ENCODE results near the gene TARS3. TPM values are rescaled to one million over a fixed set of nuclear protein-coding genes. Genes with fewer than 3 reads are reported as not detected.

Gene TARS3
- total and polyA plus RNA-seq, 4 experiments from 2014 or later: 8.9 to 39.8 (median 26.5) TPM

DNA sequence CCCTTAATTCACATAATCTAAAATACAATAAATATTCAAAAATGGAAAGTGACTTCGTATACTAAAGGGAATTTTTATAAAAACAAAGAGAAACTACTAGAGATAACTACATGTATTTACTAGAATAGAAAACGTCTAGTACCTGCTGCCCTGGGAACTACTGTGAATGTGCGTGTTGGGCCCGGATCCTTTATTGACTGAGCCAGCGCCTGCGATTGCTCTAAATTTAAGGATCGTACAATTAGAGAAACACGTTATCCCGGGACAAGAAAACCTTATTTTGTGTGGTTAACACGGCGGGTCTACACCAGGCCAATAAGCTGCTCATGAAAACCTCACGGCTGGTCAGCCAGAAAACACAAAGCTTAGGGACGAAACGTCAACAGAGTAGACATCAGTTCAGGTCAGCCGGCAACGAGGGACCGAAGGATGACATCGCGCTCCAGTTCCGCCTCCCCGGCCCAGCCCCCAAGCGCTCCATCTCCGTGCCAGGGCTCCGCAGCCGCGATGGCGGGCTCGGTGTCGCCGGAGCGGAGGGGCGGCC, 72.6 kb downstream of the TARS3 start:
- H3K4me1 Mint-ChIP-seq: peaks cover 19 to 53% (median 29%) of the 10 kb centered on the region in 4 donors
- Histone ChIP-seq H3K4me1 (ENCODE audit: insufficient read depth, low read length) (peaks cover 34% of the 10 kb centered on the region), H3K36me3 (ENCODE audit: insufficient read depth, low read length) (peaks cover 17% of the 10 kb centered on the region), H3K27ac (ENCODE audit: low read depth, low read length) (peak overlapping the region; percentile 97), H3K9me3 (ENCODE audit: control insufficient read depth in 1 of 2, low read length in 2 of 2) (no peaks in the 10 kb centered on the region), H3K4me3 (ENCODE audit: low read length in 2 of 2) (peak overlapping the region; percentile 62 to 96), H3K27me3 (ENCODE audit: insufficient read depth, low read length) (no peaks in the 10 kb centered on the region)
- no peaks in the 10 kb centered on the region for H3K9me3 Mint-ChIP-seq
- intact Hi-C loops (cut with micrococcal nuclease): loop anchor here (1.0 kb wide), 4 partner anchors 10 to 356 kb away; partner anchors contain the start of genes SNRPA1 and TARS3
- H3K36me3 Mint-ChIP-seq: peaks cover 10 to 52% of the 10 kb centered on the region in 2 donors
- peak overlapping the region; percentile 92 to 95 (median 95) for H3K4me3 Mint-ChIP-seq
- DNase-seq: no peak
- ChIA-PET POLR2A (ENCODE audit: partially characterized antibody) (interaction anchor here (0.7 to 3.2 kb wide), 10 partner anchors 9 to 1049 kb away, joined by 3 to 38 read pairs (median 7); partner anchors contain the start of genes ASB7, SNRPA1 and TARS3), CTCF (ENCODE audit: partially characterized antibody) (interaction anchor here (1.0 kb wide), 1 partner anchor 10 kb away, joined by 14 read pairs; no protein-coding TSS in a partner anchor)
- H3K27ac Mint-ChIP-seq: peak overlapping the region; percentile 95 to 98 (median 97)
- H3K27me3 Mint-ChIP-seq: no peaks in the 10 kb centered on the region

DNA sequence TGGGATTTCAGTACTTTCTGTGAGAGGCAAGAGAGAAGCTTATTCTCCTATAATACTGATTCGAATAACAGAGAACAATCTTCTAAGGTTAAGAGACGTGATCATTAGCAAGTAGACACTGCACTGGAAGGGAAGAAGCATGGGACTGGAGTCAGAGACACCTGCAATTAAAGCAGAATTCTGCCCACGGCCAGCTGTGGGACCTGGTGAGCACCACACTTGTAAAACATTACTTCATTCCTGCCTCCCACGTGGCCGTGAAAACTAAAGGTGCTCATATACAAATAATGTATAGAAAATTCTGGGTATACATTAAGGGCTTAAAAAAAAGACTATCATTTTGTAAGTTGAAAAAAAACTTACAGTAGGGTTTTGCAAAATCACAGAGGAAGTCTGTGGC, 74.1 kb downstream of the TARS3 start:
- peaks cover 30% of the 10 kb centered on the region for H3K36me3 ChIP-seq (ENCODE audit: insufficient read depth, low read length)
- Mint-ChIP-seq H3K27ac (peak overlapping the region in 6 of 7 donors; percentile 37 to 95 (median 72)), H3K36me3 (peaks cover 19 to 58% of the 10 kb centered on the region in 2 donors), H3K4me1 (peaks cover 21 to 56% (median 32%) of the 10 kb centered on the region in 4 donors), H3K27me3 (no peaks in the 10 kb centered on the region), H3K9me3 (peaks cover 0 to 2% (median 0%) of the 10 kb centered on the region in 8 donors), H3K4me3 (peak overlapping the region; percentile 29 to 95 (median 79))
- peak overlapping the region; percentile 97 for H3K27ac ChIP-seq (ENCODE audit: low read depth, low read length)
- ChIA-PET CTCF (ENCODE audit: partially characterized antibody) (interaction anchor here (1.2 to 1.3 kb wide), 2 partner anchors 9 to 10 kb away, joined by 4 read pairs; no protein-coding TSS in a partner anchor), POLR2A (ENCODE audit: partially characterized antibody) (interaction anchor here (0.6 to 1.7 kb wide), 4 partner anchors 9 to 356 kb away, joined by 3 to 4 read pairs (median 4); partner anchors contain the start of gene TARS3)
- no peak for DNase-seq
- H3K4me1 ChIP-seq (ENCODE audit: insufficient read depth, low read length): peaks cover 34% of the 10 kb centered on the region
- no peaks in the 10 kb centered on the region for H3K9me3 ChIP-seq (ENCODE audit: control insufficient read depth in 1 of 2, low read length in 2 of 2)
- intact Hi-C loops (cut with micrococcal nuclease): no loop called here
- peak overlapping the region in 1 of 2 donors; percentile 96 for H3K4me3 ChIP-seq (ENCODE audit: low read length in 2 of 2)
- no peaks in the 10 kb centered on the region for H3K27me3 ChIP-seq (ENCODE audit: insufficient read depth, low read length)

DNA sequence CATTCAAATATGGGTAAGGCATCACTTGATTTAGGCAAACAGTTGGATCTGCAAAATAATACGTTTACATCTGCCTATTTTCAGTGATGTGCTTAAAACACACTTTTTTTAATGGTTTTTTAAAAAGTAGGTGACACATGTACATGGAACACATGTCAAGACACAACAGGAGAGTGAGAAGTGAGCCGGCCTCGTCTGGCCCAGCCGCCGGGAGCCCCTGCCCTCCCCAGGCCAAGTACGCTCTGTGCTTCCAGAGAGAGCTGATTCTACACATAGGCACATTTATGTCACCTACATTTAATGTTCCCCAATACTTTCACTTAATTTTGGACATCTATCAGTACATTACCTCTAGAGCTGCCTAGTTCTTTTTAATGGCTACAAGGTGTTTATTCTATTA, 75.9 kb downstream of the TARS3 start:
- H3K4me3 ChIP-seq (ENCODE audit: low read length in 2 of 2): no peak overlapping the region
- no peaks in the 10 kb centered on the region for H3K27me3 Mint-ChIP-seq
- H3K9me3 ChIP-seq (ENCODE audit: control insufficient read depth in 1 of 2, low read length in 2 of 2): no peaks in the 10 kb centered on the region
- no peak overlapping the region for H3K27ac ChIP-seq (ENCODE audit: low read depth, low read length)
- H3K27ac Mint-ChIP-seq: peak overlapping the region in 2 of 7 donors; percentile 19 to 95
- H3K27me3 ChIP-seq (ENCODE audit: insufficient read depth, low read length): no peaks in the 10 kb centered on the region
- H3K36me3 ChIP-seq (ENCODE audit: insufficient read depth, low read length): peaks cover 43% of the 10 kb centered on the region
- DNase-seq: no peak
- H3K9me3 Mint-ChIP-seq: peaks cover 0 to 2% (median 0%) of the 10 kb centered on the region in 8 donors
- intact Hi-C loops (cut with micrococcal nuclease): loop anchor here (10.0 kb wide), 1 partner anchor 1044 kb away; the partner anchor contains the start of genes ASB7 and LINS1
- ChIA-PET POLR2A (ENCODE audit: partially characterized antibody) (interaction anchor here (1.0 to 1.4 kb wide), 2 partner anchors 354 to 396 kb away, joined by 3 to 5 read pairs; partner anchors contain the start of genes CHSY1 and SNRPA1), CTCF (ENCODE audit: partially characterized antibody) (interaction anchor here (1.5 to 3.9 kb wide), 2 partner anchors 9 to 359 kb away, joined by 3 to 10 read pairs; no protein-coding TSS in a partner anchor)
- peaks cover 34% of the 10 kb centered on the region for H3K4me1 ChIP-seq (ENCODE audit: insufficient read depth, low read length)
- H3K4me3 Mint-ChIP-seq: no peak overlapping the region
- H3K4me1 Mint-ChIP-seq: peaks cover 21 to 45% (median 33%) of the 10 kb centered on the region in 4 donors
- H3K36me3 Mint-ChIP-seq: peaks cover 25 to 65% of the 10 kb centered on the region in 2 donors

DNA sequence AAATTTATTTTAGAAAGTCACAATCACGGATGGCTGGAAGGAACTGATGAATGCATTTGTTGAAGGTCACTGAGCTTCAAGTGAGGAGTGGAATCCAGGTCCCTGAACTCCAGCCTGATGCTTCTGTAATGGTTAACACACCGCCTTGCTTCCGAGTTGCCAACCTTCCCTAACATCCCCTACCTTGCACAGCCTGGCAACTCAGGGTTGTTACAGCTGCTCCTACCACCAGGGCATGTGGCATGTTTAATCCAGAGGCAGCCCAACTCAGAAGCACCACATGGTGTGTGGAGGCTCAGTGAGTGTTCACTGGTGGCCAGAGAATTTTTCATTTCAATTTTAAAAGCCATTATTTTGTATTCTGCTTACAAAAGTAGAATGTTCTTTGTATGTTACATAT, 77.0 kb downstream of the TARS3 start:
- Histone ChIP-seq H3K9me3 (ENCODE audit: control insufficient read depth in 1 of 2, low read length in 2 of 2) (no peaks in the 10 kb centered on the region), H3K36me3 (ENCODE audit: insufficient read depth, low read length) (peaks cover 49% of the 10 kb centered on the region), H3K27me3 (ENCODE audit: insufficient read depth, low read length) (no peaks in the 10 kb centered on the region), H3K27ac (ENCODE audit: low read depth, low read length) (no peak overlapping the region), H3K4me3 (ENCODE audit: low read length in 2 of 2) (no peak overlapping the region), H3K4me1 (ENCODE audit: insufficient read depth, low read length) (peaks cover 35% of the 10 kb centered on the region)
- peaks cover 26 to 46% (median 37%) of the 10 kb centered on the region in 4 donors for H3K4me1 Mint-ChIP-seq
- DNase-seq: no peak
- H3K4me3 Mint-ChIP-seq: no peak overlapping the region
- H3K27ac Mint-ChIP-seq: peak overlapping the region in 2 of 7 donors; percentile 56 to 95
- peaks cover 0 to 2% (median 0%) of the 10 kb centered on the region in 8 donors for H3K9me3 Mint-ChIP-seq
- CTCF ChIA-PET (ENCODE audit: partially characterized antibody): interaction anchor here (3.9 kb wide), 1 partner anchor 10 kb away, joined by 10 read pairs; no protein-coding TSS in a partner anchor
- intact Hi-C loops (cut with micrococcal nuclease): loop anchor here (10.0 kb wide), 1 partner anchor 1042 kb away; the partner anchor contains the start of genes ASB7 and LINS1
- no peaks in the 10 kb centered on the region for H3K27me3 Mint-ChIP-seq
- peaks cover 33 to 71% of the 10 kb centered on the region in 2 donors for H3K36me3 Mint-ChIP-seq
- POLR2A ChIA-PET (ENCODE audit: partially characterized antibody): interaction anchor here (0.6 kb wide), 1 partner anchor 1051 kb away, joined by 4 read pairs; no protein-coding TSS in a partner anchor

DNA sequence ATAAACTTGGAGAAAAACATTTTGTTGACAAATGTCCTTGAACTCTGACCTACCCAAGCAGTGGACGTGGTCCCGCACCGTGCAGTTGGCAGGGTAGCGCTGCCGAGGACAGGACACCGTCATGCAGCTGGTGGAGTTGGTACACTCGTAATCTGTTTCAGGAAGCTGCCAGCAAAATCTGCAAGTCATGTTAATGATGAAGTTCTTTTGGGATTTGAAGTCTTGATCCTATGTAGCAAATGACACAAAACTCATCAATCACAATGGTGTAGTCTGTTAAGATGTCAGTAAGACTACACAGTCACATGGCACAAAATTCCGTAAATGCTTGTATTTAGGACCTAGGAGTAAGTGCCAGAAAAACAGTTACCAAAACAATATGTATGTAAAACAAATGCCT, 77.6 kb downstream of the TARS3 start:
- Mint-ChIP-seq H3K9me3 (peaks cover 0 to 2% (median 0%) of the 10 kb centered on the region in 8 donors), H3K27ac (peak overlapping the region in 2 of 7 donors; percentile 30 to 95), H3K36me3 (peaks cover 35 to 74% of the 10 kb centered on the region in 2 donors), H3K27me3 (no peaks in the 10 kb centered on the region), H3K4me1 (peaks cover 32 to 52% (median 40%) of the 10 kb centered on the region in 4 donors), H3K4me3 (no peak overlapping the region)
- Histone ChIP-seq H3K27ac (ENCODE audit: low read depth, low read length) (no peak overlapping the region), H3K9me3 (ENCODE audit: control insufficient read depth in 1 of 2, low read length in 2 of 2) (no peaks in the 10 kb centered on the region), H3K4me3 (ENCODE audit: low read length in 2 of 2) (no peak overlapping the region), H3K27me3 (ENCODE audit: insufficient read depth, low read length) (no peaks in the 10 kb centered on the region), H3K36me3 (ENCODE audit: insufficient read depth, low read length) (peaks cover 50% of the 10 kb centered on the region), H3K4me1 (ENCODE audit: insufficient read depth, low read length) (peaks cover 41% of the 10 kb centered on the region)
- ChIA-PET POLR2A (ENCODE audit: partially characterized antibody) (no interaction called here), CTCF (ENCODE audit: partially characterized antibody) (interaction anchor here (3.9 kb wide), 1 partner anchor 11 kb away, joined by 10 read pairs; no protein-coding TSS in a partner anchor)
- DNase-seq: no peak
- intact Hi-C loops (cut with micrococcal nuclease): loop anchor here (10.0 kb wide), 1 partner anchor 1042 kb away; the partner anchor contains the start of genes ASB7 and LINS1

DNA sequence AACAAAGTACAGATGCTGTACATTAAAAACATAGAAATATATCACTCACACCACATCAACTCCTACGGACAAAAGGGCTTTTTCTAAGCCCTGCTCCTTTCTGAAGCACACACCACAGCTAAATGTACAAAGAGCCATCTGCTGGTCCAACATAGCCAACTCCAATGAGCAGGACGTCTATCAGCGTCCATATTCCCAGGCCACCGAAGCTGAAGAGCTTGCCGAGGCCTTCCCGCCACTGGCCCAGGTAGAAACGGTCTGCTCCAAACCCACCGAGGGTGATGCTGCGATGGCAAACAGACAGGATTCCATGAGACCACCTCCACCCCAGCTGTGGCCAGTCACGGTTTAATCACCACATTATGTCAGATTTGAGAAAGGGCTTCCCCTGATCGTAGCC, 81.9 kb downstream of the TARS3 start:
- Histone ChIP-seq H3K4me3 (ENCODE audit: low read length in 2 of 2) (no peak overlapping the region), H3K27me3 (ENCODE audit: insufficient read depth, low read length) (no peaks in the 10 kb centered on the region), H3K36me3 (ENCODE audit: insufficient read depth, low read length) (peaks cover 50% of the 10 kb centered on the region), H3K27ac (ENCODE audit: low read depth, low read length) (peak overlapping the region; percentile 67), H3K9me3 (ENCODE audit: control insufficient read depth in 1 of 2, low read length in 2 of 2) (no peaks in the 10 kb centered on the region), H3K4me1 (ENCODE audit: insufficient read depth, low read length) (peaks cover 27% of the 10 kb centered on the region)
- no peak for DNase-seq
- peaks cover 53 to 72% of the 10 kb centered on the region in 2 donors for H3K36me3 Mint-ChIP-seq
- ChIA-PET CTCF (ENCODE audit: partially characterized antibody) (interaction anchor here (1.0 to 4.5 kb wide), 16 partner anchors 9 to 399 kb away, joined by 3 to 50 read pairs (median 7); partner anchors contain the start of genes SNRPA1 and TARS3), POLR2A (ENCODE audit: partially characterized antibody) (interaction anchor here (0.6 to 2.4 kb wide), 12 partner anchors 7 to 391 kb away, joined by 3 to 28 read pairs (median 5); partner anchors contain the start of genes CHSY1, SNRPA1, TARS3 and TM2D3)
- H3K9me3 Mint-ChIP-seq: peaks cover 0 to 2% (median 0%) of the 10 kb centered on the region in 8 donors
- H3K27me3 Mint-ChIP-seq: no peaks in the 10 kb centered on the region
- peaks cover 20 to 30% (median 25%) of the 10 kb centered on the region in 4 donors for H3K4me1 Mint-ChIP-seq
- intact Hi-C loops (cut with micrococcal nuclease): loop anchor here (10.0 kb wide), 1 partner anchor 1038 kb away; the partner anchor contains the start of genes ASB7 and LINS1
- peak overlapping the region in 1 of 8 donors; percentile 54 for H3K4me3 Mint-ChIP-seq
- H3K27ac Mint-ChIP-seq: peak overlapping the region; percentile 81 to 95 (median 94)
